OCI-LY3 (cell line): ENCODE results near the gene FRMD4A.

Source experiments
- H2AFZ ChIP-seq: fragments of 200-600, 300-600 bp; shearing (Covaris generic); 2 replicates; pipeline ENCODE4 v1.6.0; 2014; ENCODE audit warnings: antibody characterized with exemption, low read depth, low read length
- H3K27ac ChIP-seq: fragments of 200-600, 300-600 bp; sonication (generic); 2 replicates; pipeline ENCODE4 v1.5.1; 2014; ENCODE audit warnings: mild to moderate bottlenecking, low read length, moderate library complexity, mixed read lengths
- H3K27me3 ChIP-seq: fragments of 200-600, 300-600 bp; sonication (generic); 2 replicates; pipeline ENCODE4 v1.6.1; 2014; ENCODE audit warnings: low read depth, low read length, mixed read lengths
- H3K36me3 ChIP-seq: fragments of 200-600, 300-600 bp; sonication (generic); replicated peaks from 2 replicates; pipeline ENCODE3; 2014; ENCODE audit warnings: low read depth, low read length, mixed read lengths
- H3K4me1 ChIP-seq: fragments of 300-600, 200-600 bp; sonication (generic); 2 replicates; pipeline ENCODE4 v1.6.1; 2014; ENCODE audit warnings: low read length, mixed read lengths
- H3K4me2 ChIP-seq: fragments of 200-600, 300-600 bp; sonication (generic); 2 replicates; pipeline ENCODE4 v1.6.1; 2014; ENCODE audit warnings: low read length, mixed read lengths
- H3K4me3 ChIP-seq: fragments of 300-600, 200-600 bp; sonication (generic); 2 replicates; pipeline ENCODE4 v1.5.1; 2014; ENCODE audit warnings: antibody characterized with exemption, mild to moderate bottlenecking, low read length, moderate library complexity
- H3K79me2 ChIP-seq: fragments of 300-600, 200-600 bp; shearing (Covaris generic); 2 replicates; pipeline ENCODE4 v1.6.1; 2014; ENCODE audit warnings: mild to moderate bottlenecking, low read length, mixed read lengths
- H3K9ac ChIP-seq: fragments of 300-600, 200-600 bp; shearing (Covaris generic); 2 replicates; pipeline ENCODE4 v1.6.0; 2014; ENCODE audit warnings: mild to moderate bottlenecking, low read length, moderate library complexity
- H3K9me3 ChIP-seq: fragments of 200-600, 300-600 bp; shearing (Covaris generic); 2 replicates; pipeline ENCODE4 v1.6.1; 2014; ENCODE audit warnings: low read length, mixed read lengths; ENCODE audit not compliant: insufficient read depth
- H4K20me1 ChIP-seq: fragments of 200-600, 300-600 bp; sonication (generic); 2 replicates; pipeline ENCODE4 v1.6.1; 2016; ENCODE audit warnings: low read length, mixed read lengths; ENCODE audit not compliant: insufficient read depth
- CTCF ChIP-seq: fragments of 200-600, 300-600 bp; sonication (generic); IDR thresholded peaks from 2 replicates; pipeline ENCODE4 v1.5.1; 2014; ENCODE audit warnings: antibody characterized with exemption, low read length, low read depth
- EZH2phosphoT487 ChIP-seq: fragments of 200-600 bp; shearing (Covaris generic); IDR thresholded peaks from 2 replicates; pipeline ENCODE4 v1.6.1; 2018; ENCODE audit warnings: antibody characterized with exemption, mixed run types, low read depth

Gene FRMD4A

GRCh38 chr10:13915710-13916109, 415.0 kb downstream of the FRMD4A start:
- H3K27ac ChIP-seq = 0 out of 2 replicates have a peak overlapping the region, but pooled peaks have one; percentile 66
- no peak overlapping the region for H2AFZ ChIP-seq
- H3K79me2 ChIP-seq = no peaks in the 10 kb centered on the region
- no peaks in the 10 kb centered on the region for H3K9me3 ChIP-seq
- peaks cover 52% of the 10 kb centered on the region for H3K4me1 ChIP-seq
- H3K4me2 ChIP-seq = no peak overlapping the region
- H3K27me3 ChIP-seq = no peaks in the 10 kb centered on the region
- H3K4me3 ChIP-seq = no peak overlapping the region
- no peak overlapping the region for H3K9ac ChIP-seq
- H4K20me1 ChIP-seq = no peaks in the 10 kb centered on the region
- H3K36me3 ChIP-seq = no peaks in the 10 kb centered on the region
- no peak for TF ChIP-seq EZH2phosphoT487
- TF ChIP-seq CTCF = no peak

GRCh38 chr10:13913897-13914296, 416.8 kb downstream of the FRMD4A start:
- Histone ChIP-seq H3K79me2 (no peaks in the 10 kb centered on the region), H3K4me3 (no peak overlapping the region), H3K4me2 (peak overlapping the region; percentile 51), H2AFZ (peak overlapping the region; percentile 70; the same call in 1 of the 2 replicates), H3K9ac (0 out of 2 replicates have a peak overlapping the region, but pooled peaks have one; percentile 6), H3K36me3 (no peaks in the 10 kb centered on the region), H3K9me3 (0 out of 2 replicates have a peak, but pooled peaks cover 2% of the 10 kb centered on the region), H3K4me1 (peaks cover 62% of the 10 kb centered on the region), H4K20me1 (no peaks in the 10 kb centered on the region), H3K27ac (peak overlapping the region; percentile 51), H3K27me3 (no peaks in the 10 kb centered on the region)
- TF ChIP-seq CTCF (no peak), EZH2phosphoT487 (no peak)

- Histone ChIP-seq H4K20me1 (no peaks in the 10 kb centered on the region), H3K9me3 (0 out of 2 replicates have a peak, but pooled peaks cover 3% of the 10 kb centered on the region)
Measured at GRCh38 chr10:13911821-13912520, 418.8 kb downstream of the FRMD4A start.

More at GRCh38 chr10:13911821-13912520, 418.8 kb downstream of the FRMD4A start:
- no peak for TF ChIP-seq EZH2phosphoT487
- TF ChIP-seq CTCF = no peak
- Histone ChIP-seq H3K4me2 (peak overlapping the region; percentile 47), H3K27ac (peak overlapping the region; percentile 38; the same call in 1 of the 2 replicates), H3K4me3 (no peak overlapping the region), H3K36me3 (no peaks in the 10 kb centered on the region), H3K79me2 (no peaks in the 10 kb centered on the region), H3K27me3 (no peaks in the 10 kb centered on the region), H2AFZ (no peak overlapping the region), H3K9ac (no peak overlapping the region), H3K4me1 (peaks cover 77% of the 10 kb centered on the region)
